GM21390 (cell line): Measurements from ENCODE around the gene SMIM29.
A peak's percentile ranks its signal among the peaks of the same experiment; 100 is the strongest.
"Not testable (repeated sequence)": the region's sequence is repeated elsewhere in the genome, so short reads cannot be mapped to it uniquely, and the experiment has no call there.

ENCODE experiments used
- ATAC-seq: cut with Tn5 transposase; IDR thresholded peaks from one replicate; pipeline ENCODE4 v1.9.1; 2021; ENCODE audit not compliant: unreplicated experiment

The SMIM29 gene

DNA sequence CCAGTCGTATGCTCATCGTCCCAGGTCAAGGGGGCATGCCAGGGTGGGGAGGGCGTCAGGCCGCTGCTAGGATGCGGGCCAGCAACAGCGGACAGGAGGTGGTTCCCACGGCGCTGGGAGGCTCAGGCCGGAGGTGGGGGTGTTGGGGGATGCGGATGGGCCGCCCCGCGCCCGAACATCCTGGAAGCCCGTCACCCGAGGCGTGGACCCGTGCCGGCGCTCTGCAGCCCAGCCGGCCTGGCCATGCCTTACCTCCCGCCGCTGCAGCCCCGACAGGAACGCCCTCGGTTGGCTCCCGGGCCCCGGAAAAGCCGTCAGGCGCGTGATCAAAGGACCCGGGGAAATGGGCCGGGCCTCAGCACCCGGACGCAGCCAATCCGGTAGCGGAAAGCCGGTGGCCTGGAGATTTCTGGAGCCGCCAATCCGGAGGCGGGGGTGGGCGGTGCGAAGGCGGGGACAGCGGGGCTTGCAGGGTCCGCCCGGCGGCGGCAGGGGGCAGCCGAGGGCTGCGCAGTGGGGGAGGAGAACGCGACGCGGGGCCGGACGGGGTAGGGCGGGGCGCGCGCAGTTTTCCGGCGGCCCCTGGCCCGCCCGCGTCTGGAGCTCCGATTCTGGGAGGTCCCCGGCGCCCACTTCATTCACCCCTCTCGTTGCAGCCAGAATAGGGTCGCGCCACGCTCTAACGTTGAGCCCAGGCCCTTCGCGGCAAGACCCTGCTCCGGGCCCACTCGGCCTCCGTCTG is at the start of gene SMIM29:
SMIM29 (minus strand) TSS at position 280 of the 742 bp plus-strand sequence. CDS start 1,215 bp downstream, outside the sequence.
- ATAC-seq = peak; percentile 74

DNA sequence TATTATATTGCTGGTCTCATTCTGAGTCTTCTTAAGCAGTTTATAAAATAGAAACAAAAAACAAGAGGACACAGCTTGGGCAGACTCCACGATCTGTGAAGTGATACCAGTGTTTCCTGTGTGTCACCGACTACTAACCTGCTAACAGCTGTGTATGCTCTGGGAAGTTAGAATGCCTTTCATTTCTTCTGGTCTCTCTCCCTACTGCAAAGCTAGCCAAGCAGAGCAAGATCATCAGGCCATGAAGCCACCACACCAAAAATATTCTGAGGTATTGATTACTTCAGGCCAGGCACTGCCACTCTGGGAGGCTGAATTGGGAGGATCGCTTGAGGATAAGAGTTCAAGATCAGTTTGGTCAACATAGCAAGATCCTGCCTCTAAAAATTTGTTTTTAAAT is 46.9 kb upstream of the SMIM29 start:
- ATAC-seq = peak; percentile 92

DNA sequence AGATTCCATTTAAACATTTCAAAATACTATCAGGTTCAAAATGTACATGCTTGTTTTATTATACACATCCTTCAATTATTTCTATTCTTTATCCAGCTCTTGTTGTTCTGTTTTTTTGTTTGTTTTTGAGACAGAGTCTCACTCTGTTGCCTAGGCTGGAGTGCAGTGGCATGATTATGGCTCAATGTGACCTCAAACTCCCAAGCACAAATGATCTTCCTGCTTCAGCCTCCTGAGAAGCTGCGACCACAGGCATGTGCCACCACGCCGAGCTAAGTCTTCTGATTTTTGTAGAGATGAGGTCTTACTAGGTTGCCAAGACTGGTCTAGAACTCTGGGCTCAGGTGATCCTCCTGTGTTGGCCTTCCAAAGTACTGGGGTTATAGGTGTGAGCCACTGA is 44.1 kb upstream of the SMIM29 start:
- ATAC-seq = no peak

DNA sequence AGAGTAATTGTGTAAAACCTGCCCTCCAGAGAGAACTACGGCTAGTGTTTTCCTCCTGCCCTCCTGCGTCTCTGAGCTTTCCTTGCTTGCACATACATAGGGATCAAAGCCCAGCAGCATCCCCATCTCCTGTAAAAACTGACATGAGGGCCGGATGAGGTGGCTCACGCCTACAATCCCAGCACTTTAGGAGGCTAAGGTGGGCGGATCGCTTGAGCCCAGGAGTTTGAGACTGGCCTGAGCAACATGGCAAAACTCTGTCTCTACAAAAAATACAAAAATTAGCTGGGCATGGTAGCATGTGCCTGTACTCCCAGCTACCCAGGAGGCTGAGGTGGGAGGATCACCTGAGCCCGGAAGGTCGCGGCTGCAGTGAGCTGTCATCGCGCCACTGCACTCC is 40.3 kb upstream of the SMIM29 start:
- no peak for ATAC-seq

DNA sequence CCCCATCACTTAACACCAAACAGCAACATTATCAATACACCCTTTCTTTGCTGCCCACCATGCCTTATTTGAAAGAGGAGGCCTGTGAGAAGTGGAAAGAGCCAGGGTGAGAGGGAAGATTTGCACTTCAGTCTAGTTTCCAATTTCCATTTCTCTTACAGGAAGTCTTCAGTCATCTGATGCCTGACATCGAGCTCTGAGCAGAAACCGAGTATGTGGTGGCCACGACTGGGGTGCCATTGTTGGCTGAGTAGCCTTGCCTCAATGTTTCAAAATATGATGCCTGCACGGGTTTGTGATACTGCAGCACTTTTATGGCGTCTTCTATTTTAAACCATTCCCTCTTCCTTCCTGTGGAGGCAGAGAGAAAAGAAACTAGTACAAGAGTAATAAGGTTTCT is 39.8 kb upstream of the SMIM29 start:
- no peak for ATAC-seq

DNA sequence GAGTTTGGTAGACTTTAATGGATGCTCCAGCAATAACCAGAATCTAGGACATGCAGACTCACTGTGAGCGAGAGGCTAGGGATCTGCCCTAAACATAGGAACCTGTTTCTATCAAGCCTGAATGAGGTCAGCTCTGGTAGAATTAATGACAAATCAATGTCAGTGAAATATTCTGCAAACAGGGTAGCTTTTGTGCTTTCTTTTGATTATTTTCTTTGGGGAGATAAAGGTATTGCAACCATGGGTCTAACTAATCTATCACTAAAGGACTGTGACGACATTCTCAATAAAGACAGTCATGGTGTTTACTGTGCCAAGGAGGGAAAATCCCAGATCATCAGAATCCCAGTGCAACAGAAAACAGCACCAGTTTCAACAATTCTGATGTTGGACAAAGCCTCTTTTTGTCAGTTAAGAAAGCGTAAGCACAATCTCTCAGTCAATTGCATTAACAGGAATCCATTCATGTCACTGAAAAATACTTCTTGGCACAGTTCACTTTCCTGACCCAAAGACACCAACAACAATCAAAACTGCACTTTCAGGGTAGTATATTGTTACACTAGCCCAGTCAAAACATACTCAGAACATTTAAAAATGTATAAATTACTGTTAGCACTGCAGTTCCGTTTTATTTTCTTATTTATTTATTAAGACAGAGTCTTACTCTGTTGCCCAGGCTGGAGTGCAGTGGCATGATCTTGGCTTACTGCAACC is 36.8 kb upstream of the SMIM29 start:
- ATAC-seq = no peak

DNA sequence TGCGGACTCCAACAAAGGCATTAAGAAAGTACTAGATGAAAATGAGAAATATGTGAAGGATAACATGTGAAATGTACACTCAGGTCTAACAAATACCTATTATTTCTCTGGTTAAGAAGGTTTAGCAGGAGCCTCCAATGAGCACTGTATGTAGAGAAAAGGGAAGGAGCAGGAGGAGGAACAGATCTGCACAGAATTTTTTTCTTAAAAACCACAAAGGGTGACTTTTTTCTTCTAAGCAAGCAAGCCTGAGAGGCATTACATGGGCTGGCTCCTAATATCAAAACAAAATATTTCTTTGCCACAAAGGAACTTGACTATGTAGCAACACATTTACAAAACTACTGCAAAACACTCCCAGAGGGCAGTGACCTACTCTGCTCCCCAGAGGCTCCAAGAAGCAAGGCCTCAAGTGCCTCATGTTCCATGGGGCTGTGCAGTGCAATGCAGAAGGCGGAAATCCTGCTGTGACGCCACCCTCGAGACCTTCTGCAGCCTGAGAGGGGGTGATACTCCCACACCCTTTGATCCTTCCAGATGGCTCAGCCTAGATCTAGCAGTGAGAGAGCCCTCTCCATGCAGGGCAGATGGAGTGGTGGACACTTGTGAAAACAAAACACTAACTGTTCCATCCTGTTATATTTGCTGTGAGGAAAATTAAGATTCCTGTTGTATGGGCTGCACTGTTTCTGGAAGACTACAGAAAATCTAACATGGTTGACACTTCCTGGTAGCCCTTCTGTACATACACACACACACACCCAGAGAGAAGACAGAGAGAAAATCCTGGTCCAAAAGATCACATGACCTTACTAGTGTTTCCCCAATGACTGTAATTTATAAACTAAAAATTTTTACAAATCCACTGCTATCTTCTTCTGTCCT is 36.0 kb upstream of the SMIM29 start:
- no peak for ATAC-seq

DNA sequence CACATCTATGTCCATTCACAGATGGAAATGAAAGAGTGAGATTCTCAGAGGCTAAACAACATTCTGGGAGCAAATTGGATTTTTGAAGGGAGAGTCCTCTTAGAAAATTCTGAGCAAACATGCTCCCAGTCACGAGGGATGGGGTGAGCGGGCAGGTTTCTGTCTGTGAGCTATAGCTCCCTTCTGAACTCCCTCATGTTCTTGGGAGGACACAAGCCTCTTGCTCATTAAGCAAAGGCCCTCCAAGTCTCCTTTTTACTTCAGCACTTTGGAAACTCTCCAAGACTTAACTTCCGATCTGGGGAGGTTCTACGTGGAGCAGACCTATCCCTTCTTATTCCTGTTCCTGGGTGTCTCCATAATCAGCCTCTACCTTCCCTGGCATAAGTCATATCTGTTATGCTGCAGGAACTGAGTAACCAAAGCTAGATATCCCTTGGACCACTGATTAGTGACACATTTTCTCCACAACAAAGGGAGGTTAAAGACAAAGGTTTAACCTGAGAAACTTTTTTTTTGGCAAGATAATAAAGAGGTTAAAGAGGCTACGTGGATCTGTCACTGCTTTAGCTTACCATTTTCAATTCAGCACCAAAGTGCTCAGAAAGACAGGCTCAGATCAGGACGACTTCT is 33.0 kb upstream of the SMIM29 start:
- no peak for ATAC-seq

DNA sequence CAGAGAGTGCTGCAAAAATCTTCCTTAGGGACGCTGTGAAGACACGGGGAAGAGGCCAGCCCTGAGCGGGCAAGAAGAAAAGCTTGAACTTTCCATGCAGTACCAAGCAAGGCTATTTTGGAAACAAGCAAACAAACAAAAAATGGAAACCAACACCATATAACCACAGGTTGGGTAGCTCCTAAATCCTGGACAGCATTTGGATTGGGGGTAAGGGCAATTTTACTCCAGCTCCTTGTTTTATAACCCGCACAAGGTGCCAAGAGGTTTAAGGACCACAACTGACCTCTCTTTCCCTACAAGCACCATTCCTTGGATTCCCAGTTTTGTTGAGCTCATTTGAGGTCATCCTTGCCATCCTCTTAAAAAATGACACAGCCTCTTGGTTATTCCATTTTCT is 31.4 kb upstream of the SMIM29 start:
- ATAC-seq = no peak

DNA sequence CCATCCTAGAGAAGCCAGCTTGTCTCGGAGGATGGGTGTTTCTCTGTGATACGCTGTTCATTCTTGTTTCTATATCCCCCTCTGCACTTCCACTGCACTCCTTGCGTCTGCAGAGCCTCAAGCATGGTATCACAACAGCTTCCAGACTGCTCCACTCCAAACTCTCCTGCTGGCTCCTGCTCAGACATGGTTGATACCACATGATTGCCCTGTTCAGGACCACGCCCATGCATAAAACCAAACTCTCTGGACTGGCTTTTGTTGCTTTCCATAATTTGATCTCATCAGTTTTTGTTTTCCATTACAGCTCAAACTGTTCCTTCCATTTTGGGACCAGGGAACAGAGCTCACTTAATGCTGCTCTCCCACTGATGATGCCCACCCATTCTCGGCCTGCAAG is 30.0 kb upstream of the SMIM29 start:
- ATAC-seq = no peak

DNA sequence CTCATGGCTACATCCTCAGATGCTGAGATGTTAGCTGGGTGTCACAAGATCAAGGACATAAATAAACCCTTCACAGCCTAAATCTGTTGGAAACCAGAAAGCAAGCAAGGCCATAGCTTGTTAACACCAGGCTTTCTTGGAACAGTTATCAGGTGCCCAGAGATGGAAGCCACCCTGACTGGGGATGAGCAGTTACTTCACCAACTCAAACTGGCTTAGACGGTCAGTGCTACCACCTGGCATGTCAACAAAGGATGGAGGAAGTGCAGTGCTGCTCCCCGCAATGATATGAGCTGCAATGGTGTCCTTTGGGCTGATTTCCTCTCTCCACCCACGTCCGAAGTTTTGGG is 28.9 kb upstream of the SMIM29 start:
- ATAC-seq = no peak

DNA sequence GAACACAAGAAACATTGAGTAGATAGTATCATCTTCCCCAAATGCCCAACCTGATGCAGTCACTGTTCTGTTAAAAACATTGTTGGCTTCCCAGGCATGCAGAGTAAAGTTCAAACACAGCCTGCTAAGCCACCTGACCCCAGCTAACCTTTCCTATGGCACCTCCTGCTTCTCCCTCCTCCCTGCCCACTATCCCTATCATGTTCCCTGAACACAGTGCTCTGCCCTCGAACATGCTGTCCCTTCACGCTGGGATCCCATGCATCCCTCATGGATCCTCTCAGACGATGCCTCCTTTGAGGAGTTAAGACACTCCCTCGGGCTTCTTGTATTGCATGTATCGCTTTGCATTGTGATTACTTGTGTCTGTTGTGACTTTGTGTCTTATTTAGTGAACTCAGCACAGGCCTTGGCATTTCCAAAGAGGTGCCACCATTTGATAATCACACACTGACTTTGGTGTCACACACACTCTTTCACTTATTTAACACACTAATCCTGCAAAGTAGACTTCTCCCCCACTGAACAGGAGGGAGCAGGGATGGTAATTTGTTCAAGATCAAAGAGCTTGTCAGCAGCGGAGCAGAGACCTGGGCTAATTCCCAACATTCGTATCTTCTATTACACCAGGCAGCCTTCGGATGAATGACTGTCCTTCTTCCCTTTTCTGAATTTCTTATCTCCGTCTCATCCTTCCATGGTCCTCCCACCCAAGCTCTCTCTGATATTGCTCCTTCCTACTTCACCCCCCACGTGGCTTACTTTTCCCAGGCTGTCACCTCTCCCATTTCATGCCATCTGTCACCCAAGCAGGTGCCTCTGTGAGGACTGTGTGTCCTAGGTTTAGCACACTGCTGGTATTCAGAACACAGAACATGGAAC is 28.3 kb upstream of the SMIM29 start:
- no peak for ATAC-seq

DNA sequence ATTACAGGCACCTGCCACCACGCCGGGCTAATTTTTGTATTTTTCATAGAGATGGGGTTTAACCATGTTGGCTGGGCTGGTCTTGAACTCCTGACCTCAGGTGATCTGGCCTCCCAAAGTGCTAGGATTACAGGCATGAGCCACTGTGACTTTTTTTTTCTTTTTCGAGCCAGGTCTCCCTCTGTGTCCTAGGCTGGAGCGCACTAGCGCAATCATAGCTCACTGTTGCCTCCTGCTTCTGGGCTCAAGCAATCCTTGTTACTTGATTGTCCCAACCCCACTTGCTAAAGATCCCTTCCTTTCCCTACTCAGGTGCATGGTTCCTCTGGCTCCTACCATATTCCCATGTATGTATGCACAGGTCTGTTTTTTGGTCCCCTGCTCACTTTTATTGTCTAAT is 27.4 kb upstream of the SMIM29 start:
- no peak for ATAC-seq

DNA sequence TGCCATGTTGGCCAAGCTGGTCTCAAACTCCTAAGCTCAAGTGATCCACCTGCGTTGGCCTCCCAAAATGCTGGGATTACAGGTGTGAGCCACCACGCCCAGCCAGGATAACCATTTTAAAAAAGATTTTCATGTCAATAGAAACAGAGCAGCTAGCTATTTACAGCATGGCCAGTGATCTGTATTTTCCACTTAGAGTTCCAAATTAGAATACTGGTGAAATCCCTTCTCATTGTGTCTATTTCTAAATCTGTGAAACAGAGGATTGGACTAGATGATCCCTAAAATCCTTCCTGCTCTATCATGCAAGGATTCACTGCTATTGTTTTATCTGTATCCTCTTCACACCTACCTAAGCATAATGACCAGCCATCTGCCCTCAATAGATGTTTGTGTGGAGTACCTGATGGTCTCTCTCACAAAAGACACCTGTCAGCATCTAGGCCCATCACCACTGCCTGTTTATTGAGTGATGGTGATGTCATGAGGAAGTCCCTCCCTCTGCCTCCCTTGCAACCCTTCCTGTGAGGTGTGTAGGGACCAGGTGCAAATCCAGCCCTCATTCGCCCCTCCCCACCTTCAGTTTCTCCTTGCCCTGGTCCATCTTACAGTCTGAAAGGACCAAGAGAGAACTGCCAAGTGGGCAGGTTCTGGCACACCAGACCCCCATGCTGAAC is 26.5 kb upstream of the SMIM29 start:
- no peak for ATAC-seq

DNA sequence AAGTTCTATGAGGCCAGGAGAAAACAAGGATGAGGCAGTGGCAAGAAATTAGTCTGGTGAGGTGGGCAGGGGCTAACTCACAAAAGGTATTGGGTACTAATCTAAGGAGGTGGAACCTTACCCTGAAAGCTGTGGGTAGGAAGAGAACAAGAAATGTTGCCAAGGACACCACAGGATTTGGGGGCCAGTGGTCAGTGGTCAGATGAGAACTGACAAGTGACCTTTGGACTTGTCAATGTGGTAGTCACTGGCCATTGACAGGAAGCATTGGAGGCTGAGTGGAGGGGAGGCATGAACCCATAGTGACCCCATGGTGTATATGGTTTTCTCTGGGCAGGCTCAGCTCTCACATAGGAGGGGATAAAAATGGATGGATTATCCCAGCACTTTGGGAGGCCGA is 25.3 kb upstream of the SMIM29 start:
- no peak for ATAC-seq

DNA sequence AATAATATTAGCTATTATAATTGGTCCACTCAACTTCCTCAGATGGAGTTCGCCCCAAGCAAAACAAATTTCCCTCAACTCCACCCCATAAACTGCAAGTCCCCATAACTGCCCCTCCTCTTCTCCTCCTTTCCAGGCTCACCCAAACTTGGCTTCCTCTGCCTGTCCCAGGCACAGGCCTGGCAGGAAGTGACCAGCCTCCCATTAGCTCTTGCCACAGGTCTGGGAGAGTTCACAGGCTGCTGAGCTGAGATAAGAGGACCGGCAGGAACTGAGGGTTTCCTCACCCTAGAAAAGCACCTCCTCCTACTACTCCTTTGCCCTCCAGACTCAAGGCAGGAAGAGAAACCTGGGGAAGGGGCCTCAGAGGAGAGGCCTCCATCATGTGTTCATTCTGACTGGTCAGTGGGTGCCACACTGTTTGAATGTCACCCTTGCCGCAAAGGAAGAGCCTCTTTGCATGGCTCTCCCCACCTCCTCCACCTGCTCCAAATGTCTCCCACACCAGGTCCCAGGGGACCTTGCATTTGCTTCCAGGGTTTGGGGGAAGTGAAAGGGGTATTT is 24.5 kb upstream of the SMIM29 start:
- ATAC-seq = no peak

DNA sequence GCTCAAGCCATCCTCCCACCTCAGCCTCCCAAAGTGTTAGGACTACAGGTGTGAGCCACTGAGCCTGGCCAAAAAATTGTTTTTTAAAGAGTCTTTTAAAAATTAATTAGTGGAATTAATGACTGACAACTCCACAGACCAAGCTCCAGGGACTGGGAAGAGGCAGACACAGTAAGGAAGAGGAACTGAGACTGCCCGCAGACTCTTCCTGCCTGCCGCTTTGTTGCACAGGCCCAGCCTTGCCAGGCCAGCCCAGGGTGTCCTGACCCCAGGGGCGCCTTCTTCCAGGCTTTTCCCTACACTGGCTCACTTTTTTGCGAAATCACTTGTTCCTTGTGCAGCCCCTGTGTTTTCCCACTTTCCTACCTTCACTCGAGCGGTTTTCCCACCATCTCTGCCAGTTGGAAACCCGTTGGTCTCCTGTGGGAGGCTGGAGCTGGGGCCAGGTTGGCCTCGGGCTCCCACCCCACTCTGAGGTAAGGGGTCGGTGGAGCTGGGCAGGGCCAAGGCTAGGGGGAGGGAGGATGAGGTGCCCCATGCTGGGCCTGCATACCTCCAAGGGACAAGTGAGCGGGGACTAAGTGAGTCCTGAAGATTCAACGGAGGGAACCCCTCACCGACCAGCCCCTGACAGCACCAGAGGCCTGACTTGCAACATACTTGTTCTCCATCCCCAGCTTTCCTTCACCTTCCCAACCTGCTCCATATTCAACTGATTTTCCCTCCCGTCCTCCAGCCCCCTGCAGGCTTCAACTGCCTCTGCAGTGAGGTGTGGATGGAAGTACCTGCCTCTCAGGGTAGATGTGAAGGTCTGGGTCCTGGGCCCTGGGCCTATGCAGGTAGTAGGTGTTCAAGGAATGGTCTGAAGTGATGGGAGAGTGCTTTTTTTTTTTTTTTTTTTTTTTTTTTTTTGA is 23.5 kb upstream of the SMIM29 start:
- ATAC-seq = no peak

DNA sequence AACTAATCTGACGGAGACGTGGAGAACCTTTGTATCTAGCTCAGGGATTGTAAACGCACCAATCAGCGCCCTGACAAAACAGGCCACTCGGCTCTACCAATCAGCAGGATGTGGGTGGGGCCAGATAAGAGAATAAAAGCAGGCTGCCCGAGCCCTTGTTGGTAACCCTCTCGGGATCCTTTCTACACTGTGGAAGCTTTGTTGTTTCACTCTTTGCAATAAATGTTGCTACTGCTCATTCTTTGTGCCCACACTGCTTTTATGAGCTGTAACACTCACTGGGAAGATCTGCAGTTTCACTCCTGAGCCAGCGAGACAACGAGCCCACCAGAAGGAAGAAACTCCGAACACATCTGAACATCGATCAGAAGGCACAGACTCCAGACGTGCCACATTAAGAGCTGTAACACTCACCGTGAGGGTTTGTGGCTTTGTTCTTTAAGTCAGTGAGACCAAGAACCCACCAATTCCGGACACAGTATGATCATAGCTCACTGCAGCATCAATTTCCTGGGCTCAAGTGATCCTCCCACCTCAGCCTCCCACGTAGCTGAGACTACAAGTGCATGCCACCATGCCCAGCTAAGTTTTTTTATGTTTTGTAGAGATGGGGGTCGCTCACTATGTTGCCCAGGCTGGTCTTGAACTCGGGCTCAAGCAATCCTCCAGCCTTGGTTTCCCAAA is 21.0 kb upstream of the SMIM29 start:
- ATAC-seq = not testable (repeated sequence)
